ENCODE results near the gene DCST1.
"Not testable (repeated sequence)": the region's sequence is repeated elsewhere in the genome, so short reads cannot be mapped to it uniquely, and the experiment has no call there.

DNA sequence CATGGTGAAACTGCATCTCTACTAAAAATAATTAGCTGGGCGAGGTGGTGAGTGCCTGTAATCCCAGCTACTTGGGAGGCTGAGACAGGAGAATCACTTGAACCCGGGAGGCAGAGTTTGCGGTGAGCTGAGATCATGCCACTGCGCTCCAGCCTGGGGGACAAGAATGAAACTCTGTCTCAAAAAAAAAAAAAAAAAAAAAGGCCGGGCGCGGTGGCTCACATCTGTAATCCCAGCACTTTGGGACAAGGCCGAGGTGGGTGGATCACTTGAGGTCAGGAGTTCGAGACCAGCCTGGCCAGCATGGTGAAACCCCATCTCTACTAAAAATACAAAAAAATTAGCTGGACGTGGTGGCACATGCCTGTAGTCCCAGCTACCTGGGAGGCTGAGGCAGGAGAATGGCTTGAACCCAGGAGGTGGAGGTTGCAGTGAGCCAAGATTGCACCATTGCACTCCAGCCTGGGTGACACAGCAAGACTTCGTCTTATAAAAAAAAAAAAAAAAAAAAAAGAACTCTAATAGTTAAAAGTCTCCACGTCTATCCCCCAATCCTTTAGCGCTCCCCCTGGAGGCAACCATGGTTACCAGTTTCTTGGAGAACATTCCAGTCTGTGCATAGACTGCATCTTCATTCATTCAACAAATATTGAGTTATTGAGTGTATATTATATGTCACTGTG, 38.2 kb upstream of the DCST1 start:
- not testable (repeated sequence) for TF ChIP-seq YY1 (IDR thresholded peaks at IDR 0.05; ENCODE audit: insufficient read depth, insufficient read length); ZNF274 (IDR thresholded peaks at IDR 0.05; ENCODE audit: low read depth, low read length); SUZ12 (IDR thresholded peaks at IDR 0.05; ENCODE audit: extremely low read depth, insufficient read depth, insufficient read length)
